Stimulated activated CD4-positive, alpha-beta T cell treated with anti-CD3 and anti-CD28 coated beads, Interleukin-15, amount 100 ng/mL, for 1 hour (primary cell): ENCODE measurements around the gene PKIG.

Experiments used
- DNase-seq, 2 donors: peaks; one replicate each; pipeline ENCODE4 v3.0.0-alpha.2; 2020; ENCODE audit warnings: low read depth in 1 of 2, low spot score in 1 of 2

PKIG gene

GRCh38 chr20:44616604-44616964 is 34.2 kb downstream of the PKIG start:
- DNase-seq = no peak

- DNase-seq = peak in 1 of 2 donors; percentile 27
Measured at GRCh38 chr20:44618318-44618731, 35.9 kb downstream of the PKIG start.

GRCh38 chr20:44619294-44619693 is 36.9 kb downstream of the PKIG start:
- no peak for DNase-seq

GRCh38 chr20:44620030-44620429 is 37.7 kb downstream of the PKIG start:
- DNase-seq = no peak

- no peak for DNase-seq
Measured at GRCh38 chr20:44621325-44621724, 38.9 kb downstream of the PKIG start.

- DNase-seq = no peak
Measured at GRCh38 chr20:44621939-44622338, 39.6 kb downstream of the PKIG start.

- no peak for DNase-seq
Measured at GRCh38 chr20:44622501-44623270, 40.3 kb downstream of the PKIG start.

GRCh38 chr20:44624152-44624551 is 41.8 kb downstream of the PKIG start:
- DNase-seq = no peak

- no peak for DNase-seq
Measured at GRCh38 chr20:44624743-44625271, 42.4 kb downstream of the PKIG start.

- DNase-seq = no peak
Measured at GRCh38 chr20:44625361-44625760, 43.0 kb downstream of the PKIG start.

GRCh38 chr20:44626278-44626677 is 43.9 kb downstream of the PKIG start:
- DNase-seq = no peak

- no peak for DNase-seq
Measured at GRCh38 chr20:44627364-44628010, 45.1 kb downstream of the PKIG start.

- DNase-seq = no peak
Measured at GRCh38 chr20:44629017-44629385, 46.6 kb downstream of the PKIG start.

GRCh38 chr20:44629542-44629941 is 47.2 kb downstream of the PKIG start:
- no peak for DNase-seq

- DNase-seq = no peak
Measured at GRCh38 chr20:44630297-44630696, 47.9 kb downstream of the PKIG start.

- no peak for DNase-seq
Measured at GRCh38 chr20:44632103-44632752, 49.8 kb downstream of the PKIG start.

GRCh38 chr20:44633187-44633810 is 50.9 kb downstream of the PKIG start:
- DNase-seq = no peak

GRCh38 chr20:44633872-44634600 is 51.7 kb downstream of the PKIG start:
- no peak for DNase-seq

GRCh38 chr20:44635877-44636276 is 53.5 kb downstream of the PKIG start:
- no peak for DNase-seq

GRCh38 chr20:44637042-44637441 is 54.7 kb downstream of the PKIG start:
- no peak for DNase-seq
